Activated naive CD4-positive, alpha-beta T cell (primary cell): ENCODE results near the gene TBC1D12.
"Not testable (repeated sequence)": the region's sequence is repeated elsewhere in the genome, so short reads cannot be mapped to it uniquely, and the experiment has no call there.

ENCODE experiments used
- DNase-seq, 4 experiments: peaks; one replicate each; lab custom pipeline; 2025; lab: John Stamatoyannopoulos, UW

The TBC1D12 gene

DNA sequence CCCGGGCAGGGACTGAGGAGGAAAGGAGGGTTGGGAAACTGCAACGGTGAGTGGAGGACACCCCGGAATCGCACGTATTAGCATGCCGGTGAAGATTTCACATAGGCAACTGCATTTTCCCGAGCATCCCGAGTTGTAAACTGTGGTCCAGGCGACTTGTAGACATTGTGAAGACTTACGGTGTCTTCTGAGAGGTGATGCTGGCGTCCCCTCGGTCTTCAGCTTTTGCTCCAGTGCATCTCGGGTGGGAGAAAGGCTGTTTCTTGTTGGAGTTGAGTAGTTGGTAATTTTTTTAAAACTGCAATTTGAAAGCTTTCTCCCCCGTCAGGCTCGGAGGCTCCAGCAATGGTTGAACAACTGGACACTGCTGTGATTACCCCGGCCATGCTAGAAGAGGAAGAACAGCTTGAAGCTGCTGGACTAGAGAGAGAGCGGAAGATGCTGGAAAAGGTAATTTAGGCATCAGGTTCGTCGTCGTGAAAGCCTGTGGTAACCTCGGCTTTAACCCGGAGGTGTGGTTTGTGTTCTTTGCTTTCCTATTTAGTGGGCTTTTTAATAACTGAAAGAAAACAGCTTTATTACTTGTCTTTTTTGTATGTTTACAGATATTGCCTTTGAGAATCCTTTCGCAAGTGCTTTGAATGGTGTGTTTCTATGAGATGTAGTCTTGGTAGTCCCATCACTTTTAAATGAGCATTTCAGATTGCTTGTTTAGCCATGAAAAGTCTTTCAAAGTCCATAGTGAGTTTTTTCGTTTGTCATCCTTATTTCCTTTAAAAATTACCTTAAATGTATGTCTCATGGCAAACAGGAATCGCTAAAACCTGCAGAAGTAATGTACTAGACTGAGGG is 143.9 kb downstream of the TBC1D12 start:
- DNase-seq, result no peak

DNA sequence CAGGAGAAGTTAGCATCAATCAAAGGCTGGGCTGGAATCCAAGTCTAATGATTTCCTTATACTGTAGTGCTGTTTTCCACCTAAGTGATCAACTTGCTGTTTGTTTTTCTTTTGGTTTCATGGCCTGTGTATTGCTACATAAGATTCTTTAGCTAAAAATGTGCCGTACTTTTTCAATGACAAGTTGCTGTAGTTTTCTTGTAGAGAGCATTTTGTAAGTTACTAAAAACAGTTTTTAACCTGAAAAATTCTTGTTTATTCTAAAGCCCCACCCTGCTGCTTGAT is 144.5 kb downstream of the TBC1D12 start:
- DNase-seq, result no peak

DNA sequence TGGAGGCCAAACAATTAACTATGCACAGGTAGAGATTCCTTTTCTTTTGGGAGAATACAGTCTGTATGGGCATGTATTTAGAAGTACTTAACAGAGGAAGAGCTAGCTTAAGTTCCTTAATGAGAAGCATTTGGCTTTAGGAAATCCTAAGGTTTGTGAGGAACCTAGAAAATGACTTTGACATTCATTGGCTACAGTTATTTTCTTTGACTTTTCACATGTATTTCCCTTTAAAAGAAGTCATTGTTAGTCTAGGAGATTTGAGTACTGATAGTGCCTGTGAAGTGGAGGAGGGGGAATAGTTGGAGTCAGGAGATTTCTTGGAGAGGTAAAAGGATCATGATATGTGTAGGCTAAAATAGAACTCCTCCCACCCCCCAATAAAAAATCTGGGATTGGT is 146.9 kb downstream of the TBC1D12 start:
- no peak for DNase-seq

DNA sequence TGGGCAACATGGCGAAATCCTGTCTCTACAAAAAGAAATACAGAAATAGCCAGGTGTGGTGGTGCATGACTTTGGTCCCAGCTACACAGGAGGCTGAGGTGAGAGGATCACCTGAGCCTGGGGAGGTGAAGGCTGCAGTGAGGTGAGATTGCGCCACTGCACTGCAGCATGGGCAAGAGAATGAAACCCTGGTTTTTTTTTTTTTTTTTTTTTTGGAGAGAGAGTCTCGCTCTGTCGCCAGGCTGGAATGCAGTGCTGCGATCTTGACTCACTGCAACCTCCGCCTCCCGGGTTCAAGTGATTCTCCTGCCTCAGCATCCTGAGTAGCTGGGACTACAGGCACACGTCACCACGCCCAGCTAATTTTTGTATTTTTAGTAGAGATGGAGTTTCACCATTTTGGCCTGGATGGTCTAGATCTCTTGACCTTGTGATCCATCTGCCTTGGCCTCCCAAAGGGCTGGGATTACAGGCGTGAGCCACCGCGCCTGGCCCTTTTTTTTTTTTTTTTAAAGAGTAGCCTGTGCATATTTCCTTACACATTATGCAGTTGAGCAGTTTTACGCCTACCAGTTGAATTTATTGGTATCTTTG is 165.5 kb downstream of the TBC1D12 start:
- not testable (repeated sequence) for DNase-seq

DNA sequence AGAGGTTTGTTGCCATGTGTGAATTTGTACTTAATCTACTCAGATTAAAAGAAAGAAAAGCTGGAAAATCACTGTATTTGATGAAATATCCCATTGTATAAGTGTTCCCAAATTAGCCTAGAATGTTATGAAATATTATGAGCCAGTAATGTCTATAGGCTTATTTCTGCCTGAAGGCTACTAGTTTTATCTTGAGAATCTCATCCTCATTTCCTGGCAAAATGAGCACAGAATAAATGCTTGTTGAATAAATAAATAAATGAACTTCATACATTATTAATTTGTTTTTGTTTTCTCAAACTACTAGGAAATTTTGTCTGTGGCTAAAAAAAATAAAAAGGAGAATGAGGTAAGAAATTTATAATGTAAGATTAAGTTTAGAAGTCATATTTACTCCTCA is 168.7 kb downstream of the TBC1D12 start:
- DNase-seq, result no peak

DNA sequence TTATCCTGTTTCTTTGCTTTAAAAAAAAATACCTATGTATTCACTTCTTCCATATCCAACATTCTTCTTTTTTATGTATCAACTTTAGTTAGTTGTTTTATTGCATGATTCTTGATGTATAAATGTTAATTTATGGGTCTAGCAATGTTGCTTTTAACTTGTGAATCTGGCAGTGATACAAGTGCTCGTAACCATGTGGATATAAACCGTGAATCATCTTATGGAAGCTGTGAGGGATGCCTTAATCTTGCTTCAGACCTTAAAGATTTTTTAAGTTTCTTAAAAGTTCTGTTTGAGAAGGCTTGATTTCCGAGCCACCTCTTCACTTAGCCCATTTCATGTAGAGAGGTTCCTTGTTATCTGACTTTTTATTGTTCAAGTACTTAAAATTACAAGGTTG is 169.2 kb downstream of the TBC1D12 start:
- DNase-seq, result no peak

DNA sequence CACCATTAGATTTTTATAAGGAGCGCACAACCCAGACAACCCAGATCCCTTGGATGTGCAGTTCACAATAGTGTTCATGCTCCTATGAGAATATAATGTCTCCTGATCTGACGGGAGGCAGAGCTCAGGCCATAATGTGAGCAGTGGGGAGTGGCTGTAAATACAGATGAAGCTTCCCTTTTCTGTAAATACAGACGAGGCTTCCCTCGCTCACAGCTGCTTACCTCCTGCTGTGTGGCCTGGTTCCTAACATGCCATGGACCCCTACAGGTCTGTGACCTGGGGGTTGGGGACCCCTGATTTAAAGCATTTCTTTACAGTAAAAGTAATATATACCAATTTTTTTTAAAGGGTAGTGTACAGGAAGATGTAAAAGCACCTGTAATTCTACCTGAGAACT is 176.4 kb downstream of the TBC1D12 start:
- no peak for DNase-seq

DNA sequence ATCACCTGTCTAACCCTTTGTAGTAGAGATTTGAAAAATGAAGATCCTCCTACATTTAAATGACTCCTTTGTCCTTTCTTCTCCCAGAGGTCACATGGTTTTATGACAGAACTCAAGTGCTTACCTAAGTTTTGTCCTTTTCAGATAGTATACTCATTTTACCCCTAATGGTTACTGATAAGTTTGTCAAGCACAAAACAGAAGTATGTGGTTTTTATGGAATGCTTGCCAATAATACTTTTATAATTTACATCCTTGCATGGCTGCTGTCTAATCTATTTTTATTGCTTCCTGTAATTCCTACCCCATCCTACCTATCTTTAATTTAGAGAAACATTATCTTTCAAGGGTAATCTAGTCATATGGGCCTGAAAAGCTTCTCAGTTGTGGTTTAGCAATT is 180.8 kb downstream of the TBC1D12 start:
- DNase-seq, result no peak
